Measurements from ENCODE around the gene THAP4. TPM values are rescaled to one million over a fixed set of nuclear protein-coding genes. Genes with fewer than 3 reads are reported as not detected.

The THAP4 gene
- total RNA-seq: 50.2 and 54.8 TPM in 2 replicates

GRCh38 chr2:241637018-241637794 is at the start of gene THAP4, which contains the start of gene ATG4B:
Gene THAP4, minus strand, starts transcription at chr2:241637158. Its CDS starts 141 bp downstream, at chr2:241637017.
Gene ATG4B, plus strand, starts transcription at chr2:241637693. Its CDS starts 22 bp downstream, at chr2:241637715.
- peak; percentile 52 for DNase-seq (ENCODE audit: low read depth)
- FAIRE-seq: no peak
- Histone ChIP-seq H3K36me3 (ENCODE audit: control insufficient read depth, insufficient read depth, low read length) (peaks cover 15% of the 10 kb centered on the region), H3K4me3 (ENCODE audit: low read depth, low read length) (peak within 1 kb of the TSS; percentile 90), H3K27me3 (ENCODE audit: control insufficient read depth, insufficient read depth, low read length) (no peaks in the 10 kb centered on the region)
- TF ChIP-seq CTCF (IDR thresholded peaks at IDR 0.05; ENCODE audit: insufficient read depth, low read length, severe bottlenecking): no peak

- FAIRE-seq: no peak
- no peak for TF ChIP-seq CTCF (IDR thresholded peaks at IDR 0.05; ENCODE audit: insufficient read depth, low read length, severe bottlenecking)
- Histone ChIP-seq H3K27me3 (ENCODE audit: control insufficient read depth, insufficient read depth, low read length) (no peaks in the 10 kb centered on the region), H3K36me3 (ENCODE audit: control insufficient read depth, insufficient read depth, low read length) (peaks cover 11% of the 10 kb centered on the region), H3K4me3 (ENCODE audit: low read depth, low read length) (peak overlapping the region; percentile 50)
- no peak for DNase-seq (ENCODE audit: low read depth)
Measured at GRCh38 chr2:241686324-241686649, 49.3 kb upstream of the THAP4 start.

GRCh38 chr2:241680827-241681599 is 44.1 kb upstream of the THAP4 start:
- no peak for TF ChIP-seq CTCF (IDR thresholded peaks at IDR 0.05; ENCODE audit: insufficient read depth, low read length, severe bottlenecking)
- DNase-seq (ENCODE audit: low read depth) (peak; percentile 37), FAIRE-seq (no peak)

GRCh38 chr2:241680044-241680443 is 43.1 kb upstream of the THAP4 start:
- FAIRE-seq (no peak), DNase-seq (ENCODE audit: low read depth) (no peak)
- H3K27me3 ChIP-seq (ENCODE audit: control insufficient read depth, insufficient read depth, low read length): no peaks in the 10 kb centered on the region
- no peak for TF ChIP-seq CTCF (IDR thresholded peaks at IDR 0.05; ENCODE audit: insufficient read depth, low read length, severe bottlenecking)
- H3K36me3 ChIP-seq (ENCODE audit: control insufficient read depth, insufficient read depth, low read length): peaks cover 19% of the 10 kb centered on the region
- no peak overlapping the region for H3K4me3 ChIP-seq (ENCODE audit: low read depth, low read length)

More at GRCh38 chr2:241680827-241681599, 44.1 kb upstream of the THAP4 start:
- Histone ChIP-seq H3K4me3 (ENCODE audit: low read depth, low read length) (no peak overlapping the region), H3K27me3 (ENCODE audit: control insufficient read depth, insufficient read depth, low read length) (no peaks in the 10 kb centered on the region), H3K36me3 (ENCODE audit: control insufficient read depth, insufficient read depth, low read length) (peaks cover 20% of the 10 kb centered on the region)

- no peak for TF ChIP-seq CTCF (IDR thresholded peaks at IDR 0.05; ENCODE audit: insufficient read depth, low read length, severe bottlenecking)
- peaks cover 19% of the 10 kb centered on the region for H3K36me3 ChIP-seq (ENCODE audit: control insufficient read depth, insufficient read depth, low read length)
- no peak for DNase-seq (ENCODE audit: low read depth)
Measured at GRCh38 chr2:241678784-241679540, 42.0 kb upstream of the THAP4 start.

More at GRCh38 chr2:241678784-241679540, 42.0 kb upstream of the THAP4 start:
- no peak overlapping the region for H3K4me3 ChIP-seq (ENCODE audit: low read depth, low read length)
- no peaks in the 10 kb centered on the region for H3K27me3 ChIP-seq (ENCODE audit: control insufficient read depth, insufficient read depth, low read length)
- no peak for FAIRE-seq
